OCI-LY7 (cell line): ENCODE data around the gene TMEM231. TPM values are rescaled to one million over a fixed set of nuclear protein-coding genes. Genes with fewer than 3 reads are reported as not detected.

ENCODE experiments used
- BruUV-seq: library from RNA; stranded (reverse); fragments of 400-500 nt; replicated peaks from 2 replicates; lab custom pipeline; 2021; lab: Mats Ljungman, UMichigan
- CTCF ChIA-PET: fragments of 300-600 bp; sonication (Branson Sonifier 250); formaldehyde crosslinking; loops from one replicate; lab custom pipeline; 2022; ENCODE audit warnings: antibody characterized with exemption; ENCODE audit not compliant: unreplicated experiment; lab: Charles Lee
- POLR2A ChIA-PET: fragments of 300-600 bp; sonication (Branson Sonifier 250); formaldehyde crosslinking; loops from one replicate; lab custom pipeline; 2022; ENCODE audit warnings: antibody characterized with exemption; lab: Charles Lee
- DNase-seq: peaks from one replicate; pipeline ENCODE4 v3.0.0-alpha.2; 2015; ENCODE audit warnings: low spot score
- H2AFZ ChIP-seq: fragments of 200-600 bp; sonication (generic), shearing (Covaris generic); 2 replicates; pipeline ENCODE4 v1.6.1; 2014; ENCODE audit warnings: mild to moderate bottlenecking, antibody characterized with exemption, low read length, moderate library complexity
- H3K27ac ChIP-seq: fragments of 200-600 bp; sonication (generic); 2 replicates; pipeline ENCODE4 v1.5.1; 2014; ENCODE audit warnings: mixed run types, low read depth, mild to moderate bottlenecking, moderate library complexity, low read length, inconsistent platforms; ENCODE audit not compliant: poor library complexity, severe bottlenecking
- H3K36me3 ChIP-seq: fragments of 200-600 bp; sonication (generic); 2 replicates; pipeline ENCODE4 v1.6.1; 2014; ENCODE audit warnings: mild to moderate bottlenecking, antibody characterized with exemption, low read length, moderate library complexity, mixed read lengths; ENCODE audit not compliant: insufficient read depth
- H3K4me1 ChIP-seq: fragments of 200-600 bp; sonication (generic); 2 replicates; pipeline ENCODE4 v1.5.1; 2014; ENCODE audit warnings: mild to moderate bottlenecking, low read length; ENCODE audit not compliant: insufficient read depth, poor library complexity, severe bottlenecking
- H3K4me2 ChIP-seq: fragments of 200-600 bp; sonication (generic); 2 replicates; pipeline ENCODE4 v1.6.1; 2014; ENCODE audit warnings: mild to moderate bottlenecking, low read length
- H3K4me3 ChIP-seq: fragments of 200-600 bp; sonication (generic); 2 replicates; pipeline ENCODE4 v1.5.1; 2014; ENCODE audit warnings: mild to moderate bottlenecking, low read depth, low read length; ENCODE audit not compliant: poor library complexity, severe bottlenecking
- H3K79me2 ChIP-seq: fragments of 200-600 bp; sonication (generic); 2 replicates; pipeline ENCODE4 v1.6.1; 2016; ENCODE audit warnings: low read depth, mild to moderate bottlenecking, low read length, moderate library complexity, mixed read lengths; ENCODE audit not compliant: insufficient read depth
- H3K9me2 ChIP-seq: fragments of 200-600 bp; sonication (generic); 2 replicates; pipeline ENCODE4 v1.6.1; 2016; ENCODE audit warnings: mild to moderate bottlenecking, low read length, mixed read lengths; ENCODE audit not compliant: insufficient read depth
- H3K9me3 ChIP-seq: fragments of 200-600 bp; sonication (generic); 2 replicates; pipeline ENCODE4 v1.6.1; 2014; ENCODE audit warnings: mild to moderate bottlenecking, mixed run types, low read length, mixed read lengths
- H4K20me1 ChIP-seq: fragments of 200-600 bp; sonication (generic); 2 replicates; pipeline ENCODE4 v1.6.1; 2014; ENCODE audit warnings: mild to moderate bottlenecking, antibody characterized with exemption, low read length, moderate library complexity, mixed read lengths; ENCODE audit not compliant: insufficient read depth
- EZH2phosphoT487 ChIP-seq: fragments of 200-600 bp; sonication (generic); IDR thresholded peaks from 2 replicates; pipeline ENCODE4 v1.6.1; 2018; ENCODE audit warnings: low read depth, borderline replicate concordance, mild to moderate bottlenecking, mixed run types, antibody characterized with exemption, low read length, moderate library complexity, mixed read lengths
- intact Hi-C: fragments of 100-400 bp; cut with micrococcal nuclease; formaldehyde crosslinking; loops from one replicate; pipeline ENCODE4 v1.10.0; 2022; ENCODE audit not compliant: unreplicated experiment
- total RNA-seq, 2 experiments: library from RNA; depleted of rRNA in 1 of 2; stranded (reverse); fragments of >200 nt in 1 of 2; shearing (Covaris generic) in 1 of 2; gene quantifications; 2 replicates each; pipeline ENCODE4 v1.2.3, GENCODE V29; 2014 to 2022
- TF ChIP-seq, protein P1 (sequence below): fragments of 200-600 bp; sonication (generic); conservative IDR thresholded peaks from 2 replicates; pipeline ENCODE4 v1.5.1; 2014; ENCODE audit warnings: mild to moderate bottlenecking, antibody characterized with exemption, low read length, moderate library complexity, mixed read lengths

TMEM231 gene
- total RNA-seq, 2 experiments from 2014 or later, result 6.6 to 6.9 TPM

DNA sequence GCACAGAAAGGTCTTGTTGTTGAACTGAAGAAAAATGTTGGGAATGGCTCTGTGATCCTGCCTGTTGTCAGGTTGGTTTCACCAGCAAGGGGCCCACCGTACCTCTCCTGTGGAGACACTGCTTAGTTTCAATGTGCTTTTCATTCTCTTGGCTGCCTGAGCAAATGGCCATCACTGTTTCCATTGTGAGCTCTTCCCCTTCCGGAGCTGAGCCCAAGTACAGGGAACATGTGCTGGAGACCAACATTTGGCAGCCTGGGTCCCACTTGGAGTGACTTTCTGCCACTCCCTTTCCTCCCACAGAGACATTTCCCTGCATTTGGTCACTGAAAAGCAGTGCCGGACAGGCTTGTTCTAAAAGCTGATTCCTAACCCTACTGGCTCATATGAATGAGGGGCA lies 33.3 kb upstream of the TMEM231 start:
- no peak for DNase-seq
- Histone ChIP-seq H3K36me3 (peaks cover 5% of the 10 kb centered on the region; the same call in 1 of the 2 replicates), H4K20me1 (no peaks in the 10 kb centered on the region), H3K9me3 (no peaks in the 10 kb centered on the region), H3K9me2 (no peaks in the 10 kb centered on the region), H3K4me3 (no peak overlapping the region), H3K4me1 (peaks cover 3% of the 10 kb centered on the region), H3K79me2 (no peaks in the 10 kb centered on the region), H2AFZ (no peak overlapping the region), H3K27ac (no peak overlapping the region), H3K4me2 (no peak overlapping the region)
- BruUV-seq, result no TSS peak
- intact Hi-C loops, result no loop called here
- CTCF ChIA-PET, result no interaction called here
- POLR2A ChIA-PET, result interaction anchor here (0.8 kb wide), 1 partner anchor 10 kb away, joined by 3 read pairs; no protein-coding TSS in a partner anchor
- no peak for TF ChIP-seq EZH2phosphoT487

DNA sequence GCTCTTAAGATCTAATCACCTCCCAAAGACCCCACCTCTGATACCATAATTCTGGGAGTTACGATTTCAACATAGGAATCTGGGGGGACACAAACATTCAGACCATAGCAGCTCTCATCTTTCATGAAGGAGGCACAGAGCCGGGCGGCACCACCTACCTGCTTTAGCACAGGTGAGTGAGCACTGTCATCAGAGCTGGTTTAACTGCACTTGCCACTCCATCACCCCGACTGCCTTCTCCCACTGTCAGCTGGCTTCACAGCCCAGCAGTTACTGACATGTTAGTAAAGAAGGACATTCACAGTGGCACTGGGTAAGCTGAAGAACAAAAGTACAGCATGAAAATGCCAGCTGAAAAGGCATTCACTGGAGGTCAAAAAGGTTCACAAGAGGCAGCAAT lies 32.7 kb upstream of the TMEM231 start:
- Histone ChIP-seq H4K20me1 (no peaks in the 10 kb centered on the region), H3K4me2 (no peak overlapping the region), H3K4me3 (no peak overlapping the region), H3K27ac (no peak overlapping the region), H2AFZ (no peak overlapping the region), H3K9me2 (no peaks in the 10 kb centered on the region), H3K4me1 (peaks cover 7% of the 10 kb centered on the region), H3K36me3 (no peaks in the 10 kb centered on the region), H3K79me2 (no peaks in the 10 kb centered on the region), H3K9me3 (no peaks in the 10 kb centered on the region)
- TF ChIP-seq, protein P1, sequence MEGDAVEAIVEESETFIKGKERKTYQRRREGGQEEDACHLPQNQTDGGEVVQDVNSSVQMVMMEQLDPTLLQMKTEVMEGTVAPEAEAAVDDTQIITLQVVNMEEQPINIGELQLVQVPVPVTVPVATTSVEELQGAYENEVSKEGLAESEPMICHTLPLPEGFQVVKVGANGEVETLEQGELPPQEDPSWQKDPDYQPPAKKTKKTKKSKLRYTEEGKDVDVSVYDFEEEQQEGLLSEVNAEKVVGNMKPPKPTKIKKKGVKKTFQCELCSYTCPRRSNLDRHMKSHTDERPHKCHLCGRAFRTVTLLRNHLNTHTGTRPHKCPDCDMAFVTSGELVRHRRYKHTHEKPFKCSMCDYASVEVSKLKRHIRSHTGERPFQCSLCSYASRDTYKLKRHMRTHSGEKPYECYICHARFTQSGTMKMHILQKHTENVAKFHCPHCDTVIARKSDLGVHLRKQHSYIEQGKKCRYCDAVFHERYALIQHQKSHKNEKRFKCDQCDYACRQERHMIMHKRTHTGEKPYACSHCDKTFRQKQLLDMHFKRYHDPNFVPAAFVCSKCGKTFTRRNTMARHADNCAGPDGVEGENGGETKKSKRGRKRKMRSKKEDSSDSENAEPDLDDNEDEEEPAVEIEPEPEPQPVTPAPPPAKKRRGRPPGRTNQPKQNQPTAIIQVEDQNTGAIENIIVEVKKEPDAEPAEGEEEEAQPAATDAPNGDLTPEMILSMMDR, result no peak
- no peak for TF ChIP-seq EZH2phosphoT487
- DNase-seq, result no peak
- POLR2A ChIA-PET, result no interaction called here
- CTCF ChIA-PET, result no interaction called here
- no TSS peak for BruUV-seq
- intact Hi-C loops, result no loop called here

DNA sequence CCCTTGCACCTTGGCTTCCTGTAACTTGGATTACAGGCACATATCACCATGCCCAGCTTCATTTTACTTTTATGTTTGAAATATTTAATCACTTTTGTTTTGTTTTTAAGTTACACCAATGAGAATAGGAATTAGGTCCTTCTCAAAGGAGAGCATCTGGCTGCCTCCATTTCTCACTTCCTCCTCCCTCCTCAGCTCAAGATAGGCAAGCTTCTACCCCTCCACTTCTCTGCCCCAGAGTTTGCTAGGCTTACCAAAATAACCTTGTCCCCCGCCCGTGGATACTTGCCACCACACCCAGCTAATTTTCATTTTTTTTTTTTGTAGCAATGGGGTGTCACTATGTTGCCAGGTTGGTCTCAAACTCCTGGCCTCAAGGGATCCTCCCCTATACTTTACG lies 28.1 kb upstream of the TMEM231 start:
- H3K4me3 ChIP-seq, result no peak overlapping the region

More for the DNA sequence above, 28.1 kb upstream of the TMEM231 start:
- Histone ChIP-seq H3K4me2 (0 out of 2 replicates have a peak overlapping the region, but pooled peaks have one; percentile 15), H3K9me3 (no peaks in the 10 kb centered on the region), H3K4me1 (peaks cover 8% of the 10 kb centered on the region), H3K79me2 (no peaks in the 10 kb centered on the region), H4K20me1 (no peaks in the 10 kb centered on the region), H3K27ac (no peak overlapping the region), H3K9me2 (no peaks in the 10 kb centered on the region), H3K36me3 (peaks cover 16% of the 10 kb centered on the region), H2AFZ (no peak overlapping the region)
- peak; percentile 37 for DNase-seq
- no TSS peak for BruUV-seq
- ChIA-PET POLR2A (interaction anchor here (0.6 to 0.7 kb wide), 3 partner anchors 16 to 96 kb away, joined by 3 read pairs; no protein-coding TSS in a partner anchor), CTCF (interaction anchor here (0.6 kb wide), 1 partner anchor 95 kb away, joined by 3 read pairs; no protein-coding TSS in a partner anchor)
- no peak for TF ChIP-seq EZH2phosphoT487
- TF ChIP-seq, protein P1, result no peak
- intact Hi-C loops, result no loop called here
